NT2/D1 (cell line): Measurements from ENCODE around the gene HEG1.
"Not testable (repeated sequence)": the region's sequence is repeated elsewhere in the genome, so short reads cannot be mapped to it uniquely, and the experiment has no call there.

Experiments
- DNase-seq: peaks from one replicate; pipeline ENCODE4 v3.0.0-alpha.2; 2011; ENCODE audit warnings: low read depth, low spot score
- H3K27me3 ChIP-seq: 2 replicates; pipeline ENCODE4 v1.6.0; 2011; ENCODE audit warnings: mild to moderate bottlenecking; ENCODE audit not compliant: insufficient read length, insufficient read depth
- H3K36me3 ChIP-seq: 2 replicates; pipeline ENCODE4 v1.6.1; 2011; ENCODE audit warnings: mild to moderate bottlenecking, low read length, mixed read lengths; ENCODE audit not compliant: insufficient read depth, insufficient read length
- H3K4me1 ChIP-seq: 2 replicates; pipeline ENCODE4 v1.5.1; 2011; ENCODE audit not compliant: insufficient read depth, insufficient read length
- H3K4me3 ChIP-seq: 2 replicates; pipeline ENCODE4 v1.5.1; 2011; ENCODE audit warnings: low read depth; ENCODE audit not compliant: insufficient read length
- H3K9ac ChIP-seq: 2 replicates; pipeline ENCODE4 v1.6.0; 2011; ENCODE audit warnings: low read depth; ENCODE audit not compliant: insufficient read length
- H3K9me3 ChIP-seq: 2 replicates; pipeline ENCODE4 v1.5.1; 2011; ENCODE audit warnings: mild to moderate bottlenecking, low read length; ENCODE audit not compliant: insufficient read depth
- SUZ12 ChIP-seq: IDR thresholded peaks from 2 replicates; pipeline ENCODE4 v1.6.1; 2011; ENCODE audit not compliant: insufficient read length, insufficient read depth; ENCODE audit errors: extremely low read depth
- YY1 ChIP-seq: IDR thresholded peaks from 2 replicates; pipeline ENCODE4 v1.6.1; 2011; ENCODE audit not compliant: insufficient read length, insufficient read depth
- ZNF274 ChIP-seq: IDR thresholded peaks from 2 replicates; pipeline ENCODE4 v1.6.1; 2011; ENCODE audit warnings: mild to moderate bottlenecking, low read depth, low read length

Gene HEG1

GRCh38 chr3:125090649-125091048 is 34.9 kb upstream of the HEG1 start:
- Histone ChIP-seq H3K4me1 (no peaks in the 10 kb centered on the region), H3K4me3 (no peak overlapping the region), H3K9ac (no peak overlapping the region), H3K36me3 (peaks cover 18% of the 10 kb centered on the region), H3K9me3 (no peaks in the 10 kb centered on the region), H3K27me3 (no peaks in the 10 kb centered on the region)
- no peak for DNase-seq
- TF ChIP-seq SUZ12 (no peak), YY1 (no peak), ZNF274 (no peak)

DNA sequence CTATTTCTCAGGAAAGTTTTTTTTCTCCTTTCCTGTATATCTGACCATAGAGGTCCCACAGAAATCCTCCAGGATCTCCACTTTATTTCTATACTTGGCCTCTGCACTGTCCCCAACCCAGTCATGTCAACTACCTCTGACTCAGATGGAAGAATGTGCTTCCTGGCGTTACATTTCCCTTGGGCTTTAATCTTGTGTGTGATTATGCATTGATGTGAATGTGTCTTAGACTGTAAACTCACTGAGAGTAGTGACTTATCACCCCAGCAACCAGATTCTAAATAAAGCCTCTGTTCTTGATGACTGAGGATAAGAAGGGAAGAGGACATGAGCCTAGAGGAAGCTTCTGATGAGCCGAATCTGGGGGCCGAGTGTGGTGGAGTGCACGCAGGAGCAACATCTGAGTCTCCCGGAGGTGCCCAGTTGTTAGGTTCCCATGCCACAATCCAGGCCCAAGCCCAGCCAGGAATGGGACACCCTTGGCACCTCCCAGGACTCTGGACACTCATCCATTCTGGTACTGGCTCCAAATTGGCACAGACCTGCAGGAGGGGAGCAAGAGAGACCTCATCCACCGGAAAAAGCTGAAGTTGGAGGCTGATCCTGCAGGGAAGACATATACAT is 32.1 kb upstream of the HEG1 start:
- TF ChIP-seq ZNF274 (no peak), SUZ12 (no peak), YY1 (no peak)
- DNase-seq, result no peak

DNA sequence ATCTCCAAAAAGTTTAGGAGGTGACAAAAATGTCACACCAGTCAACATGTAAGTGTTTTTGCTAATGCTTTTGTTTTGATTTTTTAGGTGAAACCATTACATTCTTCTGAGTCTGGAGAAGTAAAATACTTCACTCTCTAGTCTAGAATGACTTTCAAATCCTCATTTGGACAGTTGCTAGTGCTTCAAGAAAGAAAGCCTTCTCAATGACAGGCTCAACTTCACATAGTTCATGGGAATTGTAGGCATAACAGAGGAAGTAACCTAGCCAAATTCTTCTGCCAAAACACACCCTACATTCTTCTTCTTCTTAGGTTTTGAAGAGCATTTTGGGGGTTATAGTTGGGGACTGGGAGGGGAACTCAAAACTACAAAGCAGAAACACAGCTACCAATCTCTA is 29.4 kb upstream of the HEG1 start:
- Histone ChIP-seq H3K9ac (no peak overlapping the region), H3K4me3 (no peak overlapping the region), H3K4me1 (no peaks in the 10 kb centered on the region), H3K36me3 (peaks cover 20% of the 10 kb centered on the region), H3K9me3 (no peaks in the 10 kb centered on the region), H3K27me3 (no peaks in the 10 kb centered on the region)
- DNase-seq, result no peak
- TF ChIP-seq YY1 (no peak), ZNF274 (no peak), SUZ12 (no peak)

More for the DNA sequence above, 32.1 kb upstream of the HEG1 start:
- Histone ChIP-seq H3K9me3 (no peaks in the 10 kb centered on the region), H3K9ac (no peak overlapping the region), H3K27me3 (no peaks in the 10 kb centered on the region), H3K36me3 (peaks cover 15% of the 10 kb centered on the region), H3K4me1 (no peaks in the 10 kb centered on the region), H3K4me3 (no peak overlapping the region)

DNA sequence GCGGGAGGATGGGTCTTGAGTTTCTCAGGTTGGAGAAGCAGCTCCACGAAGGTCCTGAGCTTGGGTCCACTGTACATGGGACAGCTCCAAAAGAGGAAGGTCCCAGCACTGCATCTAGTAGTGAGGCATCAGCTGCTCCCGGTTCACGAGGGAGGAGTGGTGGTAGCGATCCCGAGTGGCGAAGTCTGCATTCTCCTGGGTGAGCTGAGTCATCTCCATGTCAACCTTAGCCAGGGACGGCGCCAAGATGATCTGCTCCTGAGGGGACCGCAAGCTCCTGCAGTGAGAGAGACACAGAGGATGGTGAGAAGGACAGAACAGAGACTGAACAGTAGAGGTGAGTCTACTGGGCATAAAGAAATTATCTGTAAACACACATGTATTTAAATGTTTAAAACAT is 28.0 kb upstream of the HEG1 start:
- Histone ChIP-seq H3K9me3 (no peaks in the 10 kb centered on the region), H3K36me3 (peaks cover 23% of the 10 kb centered on the region), H3K4me3 (no peak overlapping the region), H3K4me1 (no peaks in the 10 kb centered on the region), H3K9ac (no peak overlapping the region), H3K27me3 (no peaks in the 10 kb centered on the region)
- TF ChIP-seq SUZ12 (no peak), YY1 (no peak), ZNF274 (no peak)
- no peak for DNase-seq

DNA sequence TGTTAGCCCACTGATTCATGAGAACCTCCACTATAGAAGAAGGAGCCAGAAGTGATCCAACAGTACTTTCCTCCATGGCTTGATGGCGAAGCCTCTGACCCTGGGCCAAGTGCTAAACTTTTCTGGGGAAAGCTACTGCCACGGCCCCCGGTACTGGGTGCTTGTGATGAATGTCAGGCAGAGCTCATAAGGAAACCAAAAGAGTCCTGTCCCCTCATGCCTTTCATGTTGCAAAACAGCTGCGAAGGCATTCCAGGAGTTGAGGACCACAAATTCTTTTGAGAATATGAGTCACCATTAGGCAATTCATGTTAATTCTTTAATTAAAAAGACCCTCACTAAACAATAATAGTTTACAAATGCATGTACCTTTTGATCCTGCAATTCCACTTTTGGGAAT is 26.5 kb upstream of the HEG1 start:
- not testable (repeated sequence) for H3K9ac ChIP-seq, H3K27me3 ChIP-seq, H3K4me3 ChIP-seq, H3K4me1 ChIP-seq, H3K9me3 ChIP-seq, DNase-seq
- peaks cover 18% of the 10 kb centered on the region for H3K36me3 ChIP-seq

DNA sequence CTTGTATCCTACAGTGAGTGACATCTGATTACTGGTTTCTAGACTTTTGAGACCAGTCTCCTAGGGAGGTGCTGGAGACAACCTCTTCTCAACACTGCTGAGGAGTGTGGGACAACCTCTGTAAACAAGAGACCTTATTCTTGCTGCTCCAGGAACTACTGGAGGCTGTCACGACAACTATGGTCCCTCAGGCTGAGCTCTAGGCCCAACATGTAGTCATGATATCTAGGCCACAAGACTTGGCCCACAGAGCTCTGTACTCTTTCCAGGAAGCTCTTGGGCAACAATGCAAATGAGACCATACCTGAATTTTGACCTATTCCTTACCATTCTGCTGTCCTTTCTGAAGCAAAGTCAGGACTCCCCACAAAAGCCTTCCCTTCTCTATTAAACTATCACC is 24.3 kb upstream of the HEG1 start:
- peaks cover 15% of the 10 kb centered on the region for H3K36me3 ChIP-seq
- no peaks in the 10 kb centered on the region for H3K9me3 ChIP-seq
- no peaks in the 10 kb centered on the region for H3K27me3 ChIP-seq
- no peak overlapping the region for H3K4me3 ChIP-seq
- no peak for TF ChIP-seq ZNF274
- no peak for TF ChIP-seq SUZ12
- TF ChIP-seq YY1, result no peak
- H3K4me1 ChIP-seq, result peaks cover 4% of the 10 kb centered on the region
- H3K9ac ChIP-seq, result no peak overlapping the region
- no peak for DNase-seq

GRCh38 chr3:125079675-125080045 is 23.9 kb upstream of the HEG1 start:
- Histone ChIP-seq H3K4me1 (peaks cover 4% of the 10 kb centered on the region), H3K9me3 (no peaks in the 10 kb centered on the region), H3K4me3 (no peak overlapping the region), H3K9ac (no peak overlapping the region), H3K36me3 (peaks cover 15% of the 10 kb centered on the region), H3K27me3 (no peaks in the 10 kb centered on the region)
- no peak for DNase-seq
- TF ChIP-seq SUZ12 (no peak), YY1 (no peak), ZNF274 (no peak)
